NT2/D1 (cell line): Measurements from ENCODE around the gene RAB40B.
"Not testable (repeated sequence)": the region's sequence is repeated elsewhere in the genome, so short reads cannot be mapped to it uniquely, and the experiment has no call there.

Experiments used
- DNase-seq: peaks from one replicate; pipeline ENCODE4 v3.0.0-alpha.2; 2011; ENCODE audit warnings: low read depth, low spot score
- H3K27me3 ChIP-seq: 2 replicates; pipeline ENCODE4 v1.6.0; 2011; ENCODE audit warnings: mild to moderate bottlenecking; ENCODE audit not compliant: insufficient read length, insufficient read depth
- H3K36me3 ChIP-seq: 2 replicates; pipeline ENCODE4 v1.6.1; 2011; ENCODE audit warnings: mild to moderate bottlenecking, low read length, mixed read lengths; ENCODE audit not compliant: insufficient read depth, insufficient read length
- H3K4me1 ChIP-seq: 2 replicates; pipeline ENCODE4 v1.5.1; 2011; ENCODE audit not compliant: insufficient read depth, insufficient read length
- H3K4me3 ChIP-seq: 2 replicates; pipeline ENCODE4 v1.5.1; 2011; ENCODE audit warnings: low read depth; ENCODE audit not compliant: insufficient read length
- H3K9ac ChIP-seq: 2 replicates; pipeline ENCODE4 v1.6.0; 2011; ENCODE audit warnings: low read depth; ENCODE audit not compliant: insufficient read length
- H3K9me3 ChIP-seq: 2 replicates; pipeline ENCODE4 v1.5.1; 2011; ENCODE audit warnings: mild to moderate bottlenecking, low read length; ENCODE audit not compliant: insufficient read depth
- SUZ12 ChIP-seq: IDR thresholded peaks from 2 replicates; pipeline ENCODE4 v1.6.1; 2011; ENCODE audit not compliant: insufficient read length, insufficient read depth; ENCODE audit errors: extremely low read depth
- YY1 ChIP-seq: IDR thresholded peaks from 2 replicates; pipeline ENCODE4 v1.6.1; 2011; ENCODE audit not compliant: insufficient read length, insufficient read depth
- ZNF274 ChIP-seq: IDR thresholded peaks from 2 replicates; pipeline ENCODE4 v1.6.1; 2011; ENCODE audit warnings: mild to moderate bottlenecking, low read depth, low read length

The RAB40B gene

DNA sequence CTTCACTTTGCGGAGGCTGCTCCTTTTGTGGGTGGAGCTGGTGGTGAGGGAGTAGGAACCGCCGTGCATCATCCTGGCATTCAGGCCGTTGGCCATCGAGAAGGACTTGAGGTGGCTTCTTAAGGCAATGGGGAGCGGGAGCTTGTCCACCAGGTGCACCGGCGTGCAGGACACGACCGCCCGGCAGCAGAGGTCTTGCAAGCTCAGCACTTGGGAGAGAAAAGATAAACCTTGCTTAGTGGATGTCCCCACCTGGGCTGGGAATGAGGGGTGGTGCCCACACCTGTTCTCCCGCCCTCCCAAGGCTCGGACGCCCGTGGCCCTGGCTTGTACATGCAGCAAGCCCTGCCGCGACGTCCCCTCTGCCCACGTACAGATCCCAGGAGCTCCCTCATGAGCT, 40.6 kb downstream of the RAB40B start:
- Histone ChIP-seq H3K4me3 (no peak overlapping the region), H3K9me3 (peaks cover 8% of the 10 kb centered on the region; the same call in 1 of the 2 replicates), H3K4me1 (no peaks in the 10 kb centered on the region), H3K27me3 (no peaks in the 10 kb centered on the region), H3K36me3 (no peaks in the 10 kb centered on the region), H3K9ac (no peak overlapping the region)
- TF ChIP-seq YY1 (no peak), ZNF274 (no peak), SUZ12 (no peak)
- DNase-seq = no peak

DNA sequence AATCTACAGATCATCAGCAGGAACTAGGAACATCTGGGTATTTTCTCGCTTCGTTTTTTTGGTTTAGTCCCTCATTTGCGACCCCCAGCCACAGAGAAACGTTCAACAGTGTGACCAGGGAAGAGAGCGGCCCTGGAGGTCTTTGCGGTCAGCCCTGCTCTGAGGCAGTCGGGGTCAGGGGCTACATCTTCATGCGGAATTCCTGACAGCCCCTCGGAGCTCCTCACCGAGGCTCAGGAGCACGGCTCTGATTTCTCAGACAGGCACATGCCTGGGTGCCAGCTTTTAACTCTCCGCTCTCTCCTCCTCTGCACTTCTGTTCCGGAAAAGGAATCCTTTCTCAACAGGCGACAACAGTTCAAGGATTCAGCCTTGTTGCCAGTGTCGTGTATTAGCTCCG, 42.2 kb downstream of the RAB40B start:
- DNase-seq = no peak
- TF ChIP-seq YY1 (no peak), SUZ12 (no peak), ZNF274 (no peak)
- Histone ChIP-seq H3K27me3 (no peaks in the 10 kb centered on the region), H3K4me1 (no peaks in the 10 kb centered on the region), H3K36me3 (no peaks in the 10 kb centered on the region), H3K9ac (no peak overlapping the region), H3K9me3 (peaks cover 8% of the 10 kb centered on the region; the same call in 1 of the 2 replicates), H3K4me3 (no peak overlapping the region)

DNA sequence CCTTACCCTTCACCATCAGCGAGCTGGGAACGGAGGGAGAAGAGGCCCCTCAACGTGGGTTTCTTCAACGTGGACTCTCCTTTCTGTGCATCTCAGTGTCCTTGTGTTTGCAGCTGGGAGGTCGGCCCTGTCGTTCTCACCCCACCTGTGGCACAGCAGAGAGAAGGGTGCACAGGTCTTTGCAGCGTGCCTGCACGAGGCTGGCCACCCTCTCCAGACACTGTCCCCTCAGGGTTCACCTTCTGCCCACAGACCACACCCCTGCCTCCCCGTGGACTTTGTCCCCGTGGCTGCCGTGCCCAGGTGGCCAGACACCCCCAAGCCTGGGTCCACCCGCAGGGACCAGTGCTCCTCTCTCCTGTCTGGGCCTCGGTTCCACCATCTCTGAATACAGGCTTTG, 43.0 kb downstream of the RAB40B start:
- H3K9ac ChIP-seq = no peak overlapping the region
- H3K36me3 ChIP-seq = no peaks in the 10 kb centered on the region
- no peak for DNase-seq
- H3K4me1 ChIP-seq = peaks cover 2% of the 10 kb centered on the region
- H3K4me3 ChIP-seq = no peak overlapping the region
- no peaks in the 10 kb centered on the region for H3K27me3 ChIP-seq
- peaks cover 6% of the 10 kb centered on the region; the same call in 1 of the 2 replicates for H3K9me3 ChIP-seq
- TF ChIP-seq ZNF274 = no peak
- TF ChIP-seq SUZ12 = no peak
- no peak for TF ChIP-seq YY1

DNA sequence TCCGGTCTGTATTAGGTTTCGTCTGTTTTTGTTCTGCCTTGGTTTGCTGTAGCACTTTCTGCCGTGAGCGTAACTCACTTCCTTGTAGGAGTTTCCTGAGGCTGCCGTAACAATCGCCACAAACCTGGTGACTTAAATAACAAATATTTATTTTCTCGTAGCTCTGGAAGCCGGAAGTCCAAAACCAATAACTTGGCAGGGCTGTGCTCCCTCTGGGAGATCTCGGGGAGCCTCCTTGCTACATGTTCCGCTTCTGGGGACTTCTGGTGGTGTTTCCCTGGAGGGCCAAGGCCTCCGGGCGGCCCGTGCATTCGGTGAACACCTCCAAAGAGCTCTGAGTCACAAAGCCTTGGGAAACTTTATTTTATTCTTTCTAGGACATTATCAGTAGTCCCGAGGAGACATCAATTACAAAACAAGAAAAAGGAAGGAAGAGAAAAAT, 43.4 kb downstream of the RAB40B start:
- no peak overlapping the region for H3K9ac ChIP-seq
- H3K9me3 ChIP-seq = 0 out of 2 replicates have a peak, but pooled peaks cover 2% of the 10 kb centered on the region
- H3K4me1 ChIP-seq = peaks cover 2% of the 10 kb centered on the region
- H3K4me3 ChIP-seq = no peak overlapping the region
- no peaks in the 10 kb centered on the region for H3K27me3 ChIP-seq
- TF ChIP-seq SUZ12 = no peak
- no peak for TF ChIP-seq YY1
- no peak for TF ChIP-seq ZNF274
- DNase-seq = no peak
- no peaks in the 10 kb centered on the region for H3K36me3 ChIP-seq

DNA sequence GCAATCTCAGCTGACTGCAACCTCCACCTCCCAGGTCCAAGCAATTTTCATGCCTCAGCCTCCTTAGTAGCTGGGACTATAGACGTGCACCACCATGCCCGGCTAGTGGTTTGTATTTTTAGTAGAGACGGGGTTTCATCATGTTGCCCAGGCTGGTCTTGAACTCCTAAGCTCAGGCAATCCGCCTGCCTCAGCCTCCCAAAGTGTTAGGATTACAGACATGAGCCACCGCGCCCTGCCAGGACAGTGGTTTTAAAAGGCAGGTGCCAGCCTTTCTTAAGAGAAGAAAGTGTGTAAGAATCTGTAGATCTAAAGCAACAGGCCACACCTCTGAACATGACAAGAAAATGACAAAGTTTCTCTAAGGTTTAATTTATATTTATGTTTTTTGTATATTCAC, 43.9 kb downstream of the RAB40B start:
- not testable (repeated sequence) for H3K9ac ChIP-seq, H3K9me3 ChIP-seq, H3K36me3 ChIP-seq, H3K4me3 ChIP-seq, H3K27me3 ChIP-seq, DNase-seq, H3K4me1 ChIP-seq

DNA sequence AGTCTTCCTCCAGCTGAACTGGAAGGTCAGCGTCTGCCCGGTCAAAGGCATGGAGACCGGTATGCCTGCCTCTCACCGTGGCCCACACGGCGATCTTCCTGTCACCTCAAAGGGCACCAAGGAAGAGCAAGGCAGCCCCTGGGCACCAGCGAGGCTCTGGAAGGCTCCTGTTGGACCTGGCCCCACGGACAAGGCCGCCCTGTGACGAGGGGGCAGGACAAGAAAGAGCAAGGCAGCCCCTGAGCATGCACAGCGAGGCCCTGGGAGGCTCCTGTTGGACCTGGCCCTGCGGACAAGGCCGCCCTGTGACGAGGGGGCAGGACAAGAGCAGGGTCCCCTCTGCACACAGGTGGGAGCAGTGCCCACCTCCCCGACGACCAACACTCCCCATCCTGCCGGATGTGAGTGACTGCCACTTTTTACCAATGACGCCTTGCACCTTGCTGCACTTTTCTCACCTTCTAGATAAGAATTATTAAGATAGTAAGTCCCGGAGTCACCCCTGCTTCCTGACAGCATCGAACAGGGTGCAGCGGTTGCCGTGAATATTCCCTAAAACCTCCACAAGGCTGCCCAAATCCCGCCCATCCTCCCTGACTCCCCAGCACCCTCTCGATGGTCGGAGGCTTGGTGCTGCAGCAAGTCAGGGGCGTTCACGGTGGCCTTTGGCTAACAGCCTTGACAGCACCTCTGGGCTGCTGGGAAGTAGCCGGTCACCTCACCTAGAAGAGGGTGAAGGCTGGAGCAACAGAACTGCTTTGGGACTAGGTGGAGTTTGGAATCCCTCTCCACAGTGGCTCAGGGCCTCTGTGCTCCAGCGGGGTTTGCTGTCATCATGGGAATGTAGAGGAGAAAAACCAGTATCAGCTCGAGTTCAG, 44.6 kb downstream of the RAB40B start:
- peaks cover 10% of the 10 kb centered on the region for H3K4me1 ChIP-seq
- H3K4me3 ChIP-seq = no peak overlapping the region
- TF ChIP-seq ZNF274 (no peak), SUZ12 (no peak), YY1 (no peak)
- no peak for DNase-seq
- H3K9me3 ChIP-seq = no peaks in the 10 kb centered on the region
- peak overlapping the region; percentile 32 for H3K9ac ChIP-seq
- H3K27me3 ChIP-seq = no peaks in the 10 kb centered on the region
- no peaks in the 10 kb centered on the region for H3K36me3 ChIP-seq

DNA sequence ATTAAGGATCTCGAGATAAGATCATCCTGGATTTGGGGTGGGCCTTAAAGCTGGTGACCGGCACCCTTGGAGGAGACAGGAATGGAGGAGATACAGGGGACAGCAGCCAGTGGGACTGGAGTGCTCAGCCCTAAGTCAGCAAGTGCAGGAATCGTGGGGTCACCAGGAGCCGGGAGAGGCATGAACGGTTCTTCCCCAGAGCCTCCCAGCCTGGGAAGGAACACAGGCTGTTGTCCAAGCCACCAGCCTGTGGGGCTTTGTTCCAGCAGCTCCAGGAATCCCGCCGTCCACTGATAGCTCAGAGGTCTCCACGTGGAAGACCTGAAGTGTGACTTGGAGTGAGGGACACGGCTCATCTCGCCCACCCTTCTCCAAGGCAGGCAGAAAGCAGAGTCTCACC, 47.8 kb downstream of the RAB40B start:
- TF ChIP-seq ZNF274 (no peak), YY1 (no peak), SUZ12 (no peak)
- H3K4me3 ChIP-seq = no peak overlapping the region

More for the DNA sequence above, 47.8 kb downstream of the RAB40B start:
- peaks cover 2% of the 10 kb centered on the region for H3K36me3 ChIP-seq
- peaks cover 10% of the 10 kb centered on the region for H3K4me1 ChIP-seq
- DNase-seq = no peak
- no peaks in the 10 kb centered on the region for H3K9me3 ChIP-seq
- no peaks in the 10 kb centered on the region for H3K27me3 ChIP-seq
- no peak overlapping the region for H3K9ac ChIP-seq
